Mesenteric fat pad (tissue), 1 donor: ENCODE data around the gene GAL3ST3. TPM values are rescaled to one million over a fixed set of nuclear protein-coding genes. Genes with fewer than 3 reads are reported as not detected.

Experiments used
- total RNA-seq: library from RNA; stranded (reverse); fragmentation: NEBNext Ultra II Directional; extraction: Animal tissue kit (Norgen Biotek cat#: 25700); gene quantifications from one replicate; pipeline ENCODE4 v1.2.1, GENCODE V29; 2021
- donor health status: DM: yes; HTN: yes; CAD: no.

GAL3ST3 gene
- total RNA-seq, 1 donor from 2014 or later = not detected

Other genes with a start within 250 kb of the GAL3ST3 start
- not detected for gene SNX32, start 215.2 kb downstream of the GAL3ST3 start, total RNA-seq
- 818 TPM for gene CFL1, start 191.0 kb downstream of the GAL3ST3 start, total RNA-seq
- 38.0 TPM for gene MUS81, start 188.7 kb downstream of the GAL3ST3 start, total RNA-seq
- 87.7 TPM for gene EFEMP2, start 176.4 kb downstream of the GAL3ST3 start, total RNA-seq
- gene CTSW, start 169.3 kb downstream of the GAL3ST3 start, total RNA-seq = 1.3 TPM
- 46.5 TPM for gene FIBP, start 160.7 kb downstream of the GAL3ST3 start, total RNA-seq
- gene CCDC85B, start 158.5 kb downstream of the GAL3ST3 start, total RNA-seq = 26.0 TPM
- 58.3 TPM for gene FOSL1, start 148.8 kb downstream of the GAL3ST3 start, total RNA-seq
- 33.4 TPM for gene C11orf68, start 130.1 kb downstream of the GAL3ST3 start, total RNA-seq
- 87.0 TPM for gene DRAP1, start 129.7 kb downstream of the GAL3ST3 start, total RNA-seq
- not detected for gene TSGA10IP, start 103.7 kb downstream of the GAL3ST3 start, total RNA-seq
- gene SART1, start 87.4 kb downstream of the GAL3ST3 start, total RNA-seq = 47.9 TPM
- gene EIF1AD, start 47.0 kb downstream of the GAL3ST3 start, total RNA-seq = 31.7 TPM
- 121 TPM for gene BANF1, start 46.7 kb downstream of the GAL3ST3 start, total RNA-seq
- not detected for gene CST6, start 37.2 kb downstream of the GAL3ST3 start, total RNA-seq
- gene CATSPER1, start 22.7 kb downstream of the GAL3ST3 start, total RNA-seq = 0.51 TPM
- 164 TPM for gene SF3B2, start 3.2 kb upstream of the GAL3ST3 start, total RNA-seq
- gene PACS1, start 21.1 kb upstream of the GAL3ST3 start, total RNA-seq = 64.9 TPM
- gene KLC2, start 208.5 kb upstream of the GAL3ST3 start, total RNA-seq = 35.0 TPM
- 138 TPM for gene RAB1B, start 219.5 kb upstream of the GAL3ST3 start, total RNA-seq
- 0.55 TPM for gene CNIH2, start 229.0 kb upstream of the GAL3ST3 start, total RNA-seq
- 81.7 TPM for gene YIF1A, start 240.0 kb upstream of the GAL3ST3 start, total RNA-seq
- gene TMEM151A, start 242.7 kb upstream of the GAL3ST3 start, total RNA-seq = 0.19 TPM